ENCODE results near the gene KRT14. TPM values are rescaled to one million over a fixed set of nuclear protein-coding genes. Genes with fewer than 3 reads are reported as not detected.
"Not testable (repeated sequence)": the region's sequence is repeated elsewhere in the genome, so short reads cannot be mapped to it uniquely, and the experiment has no call there.

The KRT14 gene
- total RNA-seq, 1 donor from 2014 or later: 1.0 TPM

GRCh38 chr17:41625602-41626001 is 38.9 kb upstream of the KRT14 start:
- FAIRE-seq (no peak), DNase-seq (ENCODE audit: low read depth) (no peak)
- no peak overlapping the region for H3K4me2 ChIP-seq (ENCODE audit: low read length)
- H3K9ac ChIP-seq (ENCODE audit: low read length): peak overlapping the region; percentile 6
- peaks cover 3% of the 10 kb centered on the region for H3K4me1 ChIP-seq (ENCODE audit: insufficient read depth, low read length)
- H3K27me3 Mint-ChIP-seq (ENCODE audit: low read depth, unreplicated experiment): peaks cover 26% of the 10 kb centered on the region
- H3K36me3 ChIP-seq (ENCODE audit: insufficient read depth, low read length): no peaks in the 10 kb centered on the region
- H3K4me3 ChIP-seq (ENCODE audit: insufficient read depth, low read depth, low read length): no peak overlapping the region
- no peak for TF ChIP-seq CTCF (IDR thresholded peaks at IDR 0.05; ENCODE audit: insufficient read depth, low read depth, low read length)
- no peak for TF ChIP-seq EZH2 (IDR thresholded peaks at IDR 0.05; ENCODE audit: insufficient read depth, low read length)
- H3K79me2 ChIP-seq (ENCODE audit: insufficient read depth, low read length): no peaks in the 10 kb centered on the region
- H3K4me1 Mint-ChIP-seq (ENCODE audit: low read depth, unreplicated experiment): peaks cover 14% of the 10 kb centered on the region
- no peak overlapping the region for H3K27ac Mint-ChIP-seq (ENCODE audit: unreplicated experiment)
- no peaks in the 10 kb centered on the region for H4K20me1 ChIP-seq (ENCODE audit: insufficient read depth, low read length)
- no peak overlapping the region for H3K27ac ChIP-seq (ENCODE audit: low read depth, low read length)
- peaks cover 4% of the 10 kb centered on the region for H3K27me3 ChIP-seq (ENCODE audit: insufficient read depth, low read length)
- no peak overlapping the region for H2AFZ ChIP-seq (ENCODE audit: low read depth, low read length)
- H3K9me3 ChIP-seq (ENCODE audit: insufficient read depth, low read depth, low read length): no peaks in the 10 kb centered on the region
- H3K9me3 Mint-ChIP-seq (ENCODE audit: unreplicated experiment): no peaks in the 10 kb centered on the region
- H3K4me3 Mint-ChIP-seq (ENCODE audit: unreplicated experiment): no peak overlapping the region
- peaks cover 2% of the 10 kb centered on the region for H3K36me3 Mint-ChIP-seq (ENCODE audit: low read depth, unreplicated experiment)

GRCh38 chr17:41624208-41625101 is 37.8 kb upstream of the KRT14 start, which contains the start of gene KRT17:
TSS of gene KRT17 (minus strand) at chr17:41624575. CDS start at chr17:41624509, 66 bp downstream.
- TF ChIP-seq CTCF (IDR thresholded peaks at IDR 0.05; ENCODE audit: insufficient read depth, low read depth, low read length) (no peak), EZH2 (IDR thresholded peaks at IDR 0.05; ENCODE audit: insufficient read depth, low read length) (no peak)
- no peak within 1 kb of the TSS for H3K4me3 Mint-ChIP-seq (ENCODE audit: unreplicated experiment)
- Histone ChIP-seq H3K4me2 (ENCODE audit: low read length) (peak within 1 kb of the TSS; percentile 22), H4K20me1 (ENCODE audit: insufficient read depth, low read length) (no peaks in the 10 kb centered on the region), H3K9me3 (ENCODE audit: insufficient read depth, low read depth, low read length) (no peaks in the 10 kb centered on the region), H3K79me2 (ENCODE audit: insufficient read depth, low read length) (no peaks in the 10 kb centered on the region), H3K9ac (ENCODE audit: low read length) (peak within 1 kb of the TSS; percentile 46), H3K27ac (ENCODE audit: low read depth, low read length) (peak within 1 kb of the TSS; percentile 53), H3K36me3 (ENCODE audit: insufficient read depth, low read length) (no peaks in the 10 kb centered on the region), H3K4me3 (ENCODE audit: insufficient read depth, low read depth, low read length) (no peak within 1 kb of the TSS), H2AFZ (ENCODE audit: low read depth, low read length) (no peak within 1 kb of the TSS), H3K27me3 (ENCODE audit: insufficient read depth, low read length) (peaks cover 4% of the 10 kb centered on the region), H3K4me1 (ENCODE audit: insufficient read depth, low read length) (peaks cover 3% of the 10 kb centered on the region)
- peaks cover 14% of the 10 kb centered on the region for H3K4me1 Mint-ChIP-seq (ENCODE audit: low read depth, unreplicated experiment)
- FAIRE-seq: no peak
- H3K27me3 Mint-ChIP-seq (ENCODE audit: low read depth, unreplicated experiment): peaks cover 26% of the 10 kb centered on the region
- no peak within 1 kb of the TSS for H3K27ac Mint-ChIP-seq (ENCODE audit: unreplicated experiment)
- H3K9me3 Mint-ChIP-seq (ENCODE audit: unreplicated experiment): no peaks in the 10 kb centered on the region
- H3K36me3 Mint-ChIP-seq (ENCODE audit: low read depth, unreplicated experiment): peaks cover 2% of the 10 kb centered on the region
- DNase-seq (ENCODE audit: low read depth): no peak

GRCh38 chr17:41623184-41623861 is 36.6 kb upstream of the KRT14 start:
- not testable (repeated sequence) for H3K4me3 Mint-ChIP-seq (ENCODE audit: unreplicated experiment); H3K4me1 ChIP-seq (ENCODE audit: insufficient read depth, low read length); DNase-seq (ENCODE audit: low read depth)

GRCh38 chr17:41622340-41623183 is 35.9 kb upstream of the KRT14 start:
- H3K4me2 ChIP-seq (ENCODE audit: low read length): peak overlapping the region; percentile 15
- not testable (repeated sequence) for H3K9me3 Mint-ChIP-seq (ENCODE audit: unreplicated experiment); H3K36me3 Mint-ChIP-seq (ENCODE audit: low read depth, unreplicated experiment); H3K27me3 ChIP-seq (ENCODE audit: insufficient read depth, low read length); H3K79me2 ChIP-seq (ENCODE audit: insufficient read depth, low read length); H3K27ac ChIP-seq (ENCODE audit: low read depth, low read length); H3K27ac Mint-ChIP-seq (ENCODE audit: unreplicated experiment); H3K36me3 ChIP-seq (ENCODE audit: insufficient read depth, low read length); H3K4me3 Mint-ChIP-seq (ENCODE audit: unreplicated experiment); H3K9me3 ChIP-seq (ENCODE audit: insufficient read depth, low read depth, low read length); FAIRE-seq; DNase-seq (ENCODE audit: low read depth); H3K4me3 ChIP-seq (ENCODE audit: insufficient read depth, low read depth, low read length); H2AFZ ChIP-seq (ENCODE audit: low read depth, low read length); H4K20me1 ChIP-seq (ENCODE audit: insufficient read depth, low read length); H3K4me1 ChIP-seq (ENCODE audit: insufficient read depth, low read length)
- Mint-ChIP-seq H3K27me3 (ENCODE audit: low read depth, unreplicated experiment) (peaks cover 22% of the 10 kb centered on the region), H3K4me1 (ENCODE audit: low read depth, unreplicated experiment) (peaks cover 17% of the 10 kb centered on the region)
- H3K9ac ChIP-seq (ENCODE audit: low read length): peak overlapping the region; percentile 48

More at GRCh38 chr17:41623184-41623861, 36.6 kb upstream of the KRT14 start:
- H3K36me3 ChIP-seq (ENCODE audit: insufficient read depth, low read length); H3K27ac ChIP-seq (ENCODE audit: low read depth, low read length); H4K20me1 ChIP-seq (ENCODE audit: insufficient read depth, low read length); H2AFZ ChIP-seq (ENCODE audit: low read depth, low read length); H3K9me3 Mint-ChIP-seq (ENCODE audit: unreplicated experiment); H3K27me3 ChIP-seq (ENCODE audit: insufficient read depth, low read length); H3K27ac Mint-ChIP-seq (ENCODE audit: unreplicated experiment); H3K4me3 ChIP-seq (ENCODE audit: insufficient read depth, low read depth, low read length); H3K9me3 ChIP-seq (ENCODE audit: insufficient read depth, low read depth, low read length); FAIRE-seq; H3K36me3 Mint-ChIP-seq (ENCODE audit: low read depth, unreplicated experiment); H3K79me2 ChIP-seq (ENCODE audit: insufficient read depth, low read length): not testable (repeated sequence)
- H3K27me3 Mint-ChIP-seq (ENCODE audit: low read depth, unreplicated experiment): peaks cover 25% of the 10 kb centered on the region
- H3K9ac ChIP-seq (ENCODE audit: low read length): peak overlapping the region; percentile 48
- H3K4me2 ChIP-seq (ENCODE audit: low read length): peak overlapping the region; percentile 22
- peaks cover 17% of the 10 kb centered on the region for H3K4me1 Mint-ChIP-seq (ENCODE audit: low read depth, unreplicated experiment)

All from astrocyte (in vitro differentiated cells and primary cell).